ENCODE results near the gene CLEC2D. TPM values are rescaled to one million over a fixed set of nuclear protein-coding genes. Genes with fewer than 3 reads are reported as not detected.
"Not testable (repeated sequence)": the region's sequence is repeated elsewhere in the genome, so short reads cannot be mapped to it uniquely, and the experiment has no call there.

The CLEC2D gene
- total RNA-seq, 1 donor from 2014 or later = 7.2 TPM

- H3K36me3 Mint-ChIP-seq (ENCODE audit: unreplicated experiment) = no peaks in the 10 kb centered on the region
- no peak for TF ChIP-seq CTCF (IDR thresholded peaks at IDR 0.05; ENCODE audit: partially characterized antibody, unreplicated experiment)
- peaks cover 2% of the 10 kb centered on the region for H3K9me3 Mint-ChIP-seq (ENCODE audit: unreplicated experiment)
- H3K27ac Mint-ChIP-seq (ENCODE audit: unreplicated experiment) = no peak overlapping the region
- H3K4me1 Mint-ChIP-seq (ENCODE audit: low read depth, unreplicated experiment) = no peaks in the 10 kb centered on the region
- no peak for DNase-seq
- no peak overlapping the region for H3K4me3 Mint-ChIP-seq (ENCODE audit: unreplicated experiment)
- H3K27me3 Mint-ChIP-seq (ENCODE audit: unreplicated experiment) = no peaks in the 10 kb centered on the region
Measured at GRCh38 chr12:9668161-9669018, 1.1 kb upstream of the CLEC2D start.

- H3K4me3 Mint-ChIP-seq (ENCODE audit: unreplicated experiment) = no peak overlapping the region
- DNase-seq = no peak
- no peaks in the 10 kb centered on the region for H3K36me3 Mint-ChIP-seq (ENCODE audit: unreplicated experiment)
- H3K4me1 Mint-ChIP-seq (ENCODE audit: low read depth, unreplicated experiment) = no peaks in the 10 kb centered on the region
- TF ChIP-seq CTCF (IDR thresholded peaks at IDR 0.05; ENCODE audit: partially characterized antibody, unreplicated experiment) = no peak
- no peaks in the 10 kb centered on the region for H3K27me3 Mint-ChIP-seq (ENCODE audit: unreplicated experiment)
- H3K27ac Mint-ChIP-seq (ENCODE audit: unreplicated experiment) = no peak overlapping the region
- H3K9me3 Mint-ChIP-seq (ENCODE audit: unreplicated experiment) = peaks cover 2% of the 10 kb centered on the region
Measured at GRCh38 chr12:9669019-9669326, 540 bp upstream of the CLEC2D start.

GRCh38 chr12:9672340-9672739 lies 2.8 kb downstream of the CLEC2D start:
- H3K36me3 Mint-ChIP-seq (ENCODE audit: unreplicated experiment); H3K4me1 Mint-ChIP-seq (ENCODE audit: low read depth, unreplicated experiment); H3K27me3 Mint-ChIP-seq (ENCODE audit: unreplicated experiment); DNase-seq; H3K27ac Mint-ChIP-seq (ENCODE audit: unreplicated experiment); H3K4me3 Mint-ChIP-seq (ENCODE audit: unreplicated experiment); H3K9me3 Mint-ChIP-seq (ENCODE audit: unreplicated experiment): not testable (repeated sequence)

- H3K27me3 Mint-ChIP-seq (ENCODE audit: unreplicated experiment) = no peaks in the 10 kb centered on the region
- no peaks in the 10 kb centered on the region for H3K4me1 Mint-ChIP-seq (ENCODE audit: low read depth, unreplicated experiment)
- TF ChIP-seq CTCF (IDR thresholded peaks at IDR 0.05; ENCODE audit: partially characterized antibody, unreplicated experiment) = no peak
- no peak overlapping the region for H3K27ac Mint-ChIP-seq (ENCODE audit: unreplicated experiment)
- DNase-seq = no peak
- H3K9me3 Mint-ChIP-seq (ENCODE audit: unreplicated experiment) = peaks cover 4% of the 10 kb centered on the region
- no peaks in the 10 kb centered on the region for H3K36me3 Mint-ChIP-seq (ENCODE audit: unreplicated experiment)
- H3K4me3 Mint-ChIP-seq (ENCODE audit: unreplicated experiment) = no peak overlapping the region
Measured at GRCh38 chr12:9673404-9674225, 4.1 kb downstream of the CLEC2D start.

GRCh38 chr12:9674226-9674590 lies 4.7 kb downstream of the CLEC2D start:
- H3K27ac Mint-ChIP-seq (ENCODE audit: unreplicated experiment) = no peak overlapping the region
- no peaks in the 10 kb centered on the region for H3K36me3 Mint-ChIP-seq (ENCODE audit: unreplicated experiment)
- no peaks in the 10 kb centered on the region for H3K27me3 Mint-ChIP-seq (ENCODE audit: unreplicated experiment)
- peaks cover 4% of the 10 kb centered on the region for H3K9me3 Mint-ChIP-seq (ENCODE audit: unreplicated experiment)
- H3K4me1 Mint-ChIP-seq (ENCODE audit: low read depth, unreplicated experiment) = no peaks in the 10 kb centered on the region
- H3K4me3 Mint-ChIP-seq (ENCODE audit: unreplicated experiment) = no peak overlapping the region
- no peak for DNase-seq
- TF ChIP-seq CTCF (IDR thresholded peaks at IDR 0.05; ENCODE audit: partially characterized antibody, unreplicated experiment) = no peak

- not testable (repeated sequence) for DNase-seq; H3K27ac Mint-ChIP-seq (ENCODE audit: unreplicated experiment); H3K27me3 Mint-ChIP-seq (ENCODE audit: unreplicated experiment); H3K4me3 Mint-ChIP-seq (ENCODE audit: unreplicated experiment); H3K36me3 Mint-ChIP-seq (ENCODE audit: unreplicated experiment); H3K9me3 Mint-ChIP-seq (ENCODE audit: unreplicated experiment); H3K4me1 Mint-ChIP-seq (ENCODE audit: low read depth, unreplicated experiment)
Measured at GRCh38 chr12:9682508-9682907, 13.0 kb downstream of the CLEC2D start.

GRCh38 chr12:9682949-9683348 lies 13.4 kb downstream of the CLEC2D start:
- H3K27me3 Mint-ChIP-seq (ENCODE audit: unreplicated experiment); DNase-seq; H3K9me3 Mint-ChIP-seq (ENCODE audit: unreplicated experiment); H3K27ac Mint-ChIP-seq (ENCODE audit: unreplicated experiment); H3K4me1 Mint-ChIP-seq (ENCODE audit: low read depth, unreplicated experiment); H3K4me3 Mint-ChIP-seq (ENCODE audit: unreplicated experiment); H3K36me3 Mint-ChIP-seq (ENCODE audit: unreplicated experiment): not testable (repeated sequence)

GRCh38 chr12:9685366-9685765 lies 15.9 kb downstream of the CLEC2D start:
- DNase-seq; H3K9me3 Mint-ChIP-seq (ENCODE audit: unreplicated experiment); H3K27ac Mint-ChIP-seq (ENCODE audit: unreplicated experiment); H3K27me3 Mint-ChIP-seq (ENCODE audit: unreplicated experiment); H3K4me1 Mint-ChIP-seq (ENCODE audit: low read depth, unreplicated experiment); H3K4me3 Mint-ChIP-seq (ENCODE audit: unreplicated experiment): not testable (repeated sequence)
- peaks cover 16% of the 10 kb centered on the region for H3K36me3 Mint-ChIP-seq (ENCODE audit: unreplicated experiment)
